HG03045 (cell line): ENCODE results near the gene OR2W1.

Experiments used
- ATAC-seq: cut with Tn5 transposase; IDR thresholded peaks from one replicate; pipeline ENCODE4 v1.9.1; 2021; ENCODE audit warnings: mild to moderate bottlenecking, moderate library complexity; ENCODE audit not compliant: unreplicated experiment

OR2W1 gene, protein sequence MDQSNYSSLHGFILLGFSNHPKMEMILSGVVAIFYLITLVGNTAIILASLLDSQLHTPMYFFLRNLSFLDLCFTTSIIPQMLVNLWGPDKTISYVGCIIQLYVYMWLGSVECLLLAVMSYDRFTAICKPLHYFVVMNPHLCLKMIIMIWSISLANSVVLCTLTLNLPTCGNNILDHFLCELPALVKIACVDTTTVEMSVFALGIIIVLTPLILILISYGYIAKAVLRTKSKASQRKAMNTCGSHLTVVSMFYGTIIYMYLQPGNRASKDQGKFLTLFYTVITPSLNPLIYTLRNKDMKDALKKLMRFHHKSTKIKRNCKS

DNA sequence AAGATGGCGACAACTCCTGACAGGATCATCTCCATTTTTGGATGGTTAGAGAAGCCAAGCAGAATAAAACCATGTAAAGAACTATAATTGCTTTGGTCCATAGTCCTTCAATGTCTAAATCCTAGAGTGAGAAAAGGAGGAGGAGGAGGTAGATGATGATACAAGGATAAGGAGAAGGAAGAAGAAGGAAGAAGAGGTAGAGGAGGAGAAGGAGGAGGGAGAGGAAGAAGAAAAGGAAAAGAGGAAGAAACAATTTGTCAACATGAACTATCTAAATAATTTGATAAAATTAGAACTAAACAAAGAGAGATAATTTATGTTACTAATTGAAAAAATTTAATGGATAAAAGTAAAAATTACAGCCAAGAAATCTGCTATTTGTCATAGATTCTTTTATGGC, at the start of gene OR2W1:
TSS of gene OR2W1 (minus strand) at position 101 of the 400 bp plus-strand sequence. CDS start at position 101, 0 bp downstream.
- ATAC-seq: no peak

DNA sequence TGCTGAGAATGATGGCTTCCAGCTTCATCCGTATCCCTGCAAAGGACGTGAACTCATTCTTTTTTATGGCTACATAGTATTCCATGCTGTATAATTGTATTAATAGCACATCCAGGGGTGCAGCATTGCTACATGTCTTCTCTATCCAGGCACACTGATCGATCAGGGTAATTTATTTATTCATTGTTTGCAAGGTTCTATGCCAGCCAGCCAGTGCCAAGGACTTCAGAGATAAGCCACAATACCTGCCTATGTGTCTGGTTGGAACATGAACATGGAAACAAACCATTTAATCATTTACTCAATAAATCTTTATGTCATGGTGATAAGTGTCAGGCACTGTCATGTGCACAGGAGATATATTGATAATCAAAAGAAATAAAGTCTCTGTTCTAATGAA, 48.0 kb upstream of the OR2W1 start:
- no peak for ATAC-seq

DNA sequence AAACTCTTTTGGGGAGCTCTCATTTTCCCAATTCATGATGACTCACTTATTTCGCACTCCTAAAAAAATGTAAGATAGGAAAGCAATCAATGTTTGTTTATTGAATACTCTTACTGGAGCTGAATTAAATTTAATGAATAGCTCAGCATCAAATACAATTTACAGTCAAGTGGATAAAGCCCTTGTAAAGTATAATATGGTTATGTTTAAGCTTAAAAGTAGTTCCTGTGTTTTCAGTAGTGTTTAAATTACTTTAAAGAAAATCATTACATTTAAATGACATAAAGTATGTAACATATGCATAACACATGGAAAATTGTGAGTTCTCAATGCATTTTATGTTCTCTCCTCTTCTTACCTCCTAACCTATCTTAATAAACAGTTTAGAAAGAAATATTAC, 42.2 kb upstream of the OR2W1 start, which contains the start of gene OR2B3:
TSS of gene OR2B3 (minus strand) at position 101 of the 400 bp plus-strand sequence. CDS start at position 36, 65 bp downstream.
- ATAC-seq: no peak

DNA sequence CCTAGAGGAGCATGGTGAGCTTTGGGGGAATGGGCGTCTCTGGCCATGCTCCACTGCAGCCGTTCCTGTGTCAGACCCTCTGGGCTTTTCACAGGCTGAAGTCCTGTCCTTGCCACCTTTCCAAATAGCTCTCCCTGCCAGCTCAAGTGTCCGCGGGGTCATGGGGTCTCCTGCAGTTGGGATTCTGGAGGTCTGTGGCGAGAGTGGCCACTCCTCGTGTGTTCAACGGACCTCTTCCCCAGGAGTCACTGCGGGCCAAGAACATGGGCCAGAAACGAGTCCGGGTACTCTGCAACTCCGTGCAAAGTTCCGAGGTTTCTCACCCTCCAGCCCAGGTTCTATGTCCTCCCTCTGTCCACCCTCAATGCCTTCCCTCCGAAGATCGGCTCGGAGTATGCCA, 37.5 kb upstream of the OR2W1 start:
- no peak for ATAC-seq

DNA sequence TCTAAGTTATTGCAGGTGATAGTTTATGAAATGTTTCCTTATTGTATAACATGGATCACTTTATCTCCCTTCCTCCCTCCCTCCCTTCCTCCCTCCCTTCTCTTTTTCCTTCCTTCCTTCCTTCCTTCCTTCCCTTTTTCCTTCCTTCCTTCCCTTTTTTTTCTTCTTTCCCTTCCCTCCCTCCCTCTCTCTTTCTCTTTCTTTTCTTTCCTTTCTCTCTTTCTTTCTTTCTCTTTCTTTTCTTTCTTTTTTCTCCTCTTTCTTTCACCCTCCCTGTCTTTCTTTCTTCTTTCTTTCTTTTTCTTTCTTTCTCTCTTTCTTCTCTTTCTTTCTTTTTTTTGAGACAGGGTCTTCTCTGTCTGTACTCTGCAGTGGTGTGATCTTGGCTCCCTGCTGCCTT, 36.3 kb upstream of the OR2W1 start:
- ATAC-seq: no peak

DNA sequence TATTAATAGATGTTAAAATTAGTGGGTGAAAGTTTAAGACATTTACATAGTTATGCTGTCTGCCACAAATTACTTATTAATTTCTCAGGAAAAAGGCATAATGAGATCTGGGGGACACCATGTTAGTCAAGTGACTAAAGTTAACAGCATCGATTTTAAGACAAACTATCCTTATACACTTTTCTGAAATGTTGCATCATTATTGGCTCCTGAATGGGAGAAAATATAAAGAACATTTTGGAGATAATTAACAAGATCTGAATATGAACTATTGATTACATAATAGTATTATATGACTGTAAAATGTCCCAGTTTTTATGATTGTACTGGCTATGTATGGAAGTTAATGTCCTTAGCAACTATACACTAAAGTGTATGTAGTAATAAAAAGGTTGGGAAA, 34.2 kb upstream of the OR2W1 start:
- ATAC-seq: no peak

DNA sequence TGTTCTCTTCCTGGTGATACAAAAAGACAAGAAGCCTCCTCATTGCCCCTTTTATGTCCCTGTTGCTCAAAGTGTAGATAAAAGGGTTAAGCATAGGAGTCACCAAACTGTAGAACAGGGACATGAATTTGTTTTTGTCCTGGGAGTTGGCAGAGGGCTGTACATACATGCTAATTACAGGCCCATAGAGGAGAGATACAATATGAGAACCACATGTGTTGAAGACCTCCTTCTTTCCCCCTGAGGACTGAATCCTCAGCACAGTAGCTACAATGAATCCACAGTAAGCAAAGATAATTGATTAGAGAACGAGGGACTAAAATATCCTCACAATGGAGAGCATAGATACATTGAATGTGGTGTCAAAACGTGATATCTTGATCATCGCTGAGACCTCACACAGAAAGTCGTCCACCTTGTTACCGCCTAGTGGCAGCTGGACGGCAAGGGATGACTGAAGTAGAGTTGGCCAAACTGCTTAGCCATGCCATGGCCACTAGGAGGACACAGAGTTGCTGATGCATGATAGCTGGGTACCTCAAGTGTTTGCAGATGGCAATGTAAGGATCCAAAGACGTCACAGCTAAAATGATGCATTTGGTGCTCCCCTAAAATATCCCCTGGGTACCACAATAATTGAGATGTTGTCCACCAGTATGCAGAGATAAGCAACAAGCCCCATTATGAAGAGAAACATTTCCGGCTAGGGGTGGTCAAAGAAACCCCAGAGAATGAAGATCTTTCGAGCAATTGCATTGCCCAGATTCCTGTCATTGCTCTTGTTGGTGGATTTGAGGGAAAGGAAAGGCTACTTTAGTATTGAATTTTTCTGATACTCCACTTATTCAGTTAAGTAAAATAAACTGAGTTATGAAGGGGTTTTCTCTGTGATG, 27.1 kb upstream of the OR2W1 start:
- ATAC-seq: no peak

DNA sequence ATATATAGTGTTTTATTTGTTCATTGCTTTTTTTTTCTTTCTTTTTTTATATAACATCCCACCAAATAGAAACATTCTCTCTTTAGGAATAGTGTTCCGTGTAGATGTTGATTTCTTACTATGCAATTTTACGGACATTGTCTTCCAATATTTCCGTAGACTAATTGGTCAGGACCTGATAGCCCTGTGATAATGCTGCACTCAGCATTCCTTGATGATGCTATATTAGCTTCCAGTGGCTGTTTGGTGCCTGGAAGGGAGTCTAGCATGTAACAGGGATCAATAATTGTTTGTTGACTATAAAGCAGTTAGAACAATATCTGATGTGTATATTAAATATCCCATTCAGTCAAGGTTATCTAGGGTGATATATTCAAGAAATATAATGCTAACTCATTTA, 6.7 kb upstream of the OR2W1 start:
- ATAC-seq: no peak

DNA sequence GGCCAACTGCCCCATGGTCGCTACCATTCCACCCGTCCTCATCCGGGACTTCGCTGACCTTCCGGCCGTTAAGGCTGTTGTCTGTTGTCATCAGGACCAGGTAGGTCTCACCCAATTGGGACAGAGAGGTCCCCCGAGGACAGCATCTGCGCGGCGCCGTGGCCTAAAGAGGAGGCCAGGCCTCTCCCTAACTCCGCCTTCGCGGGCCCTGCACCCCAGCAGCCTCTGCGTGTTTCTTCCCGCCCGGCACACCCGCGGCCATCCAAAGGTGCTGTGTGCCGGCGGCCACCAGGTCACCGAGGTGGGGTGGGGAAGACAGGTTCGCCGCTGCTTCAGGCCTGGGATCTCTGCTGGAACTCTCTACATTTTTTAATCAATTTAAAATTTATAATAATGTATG, 9.0 kb downstream of the OR2W1 start:
- ATAC-seq: no peak

DNA sequence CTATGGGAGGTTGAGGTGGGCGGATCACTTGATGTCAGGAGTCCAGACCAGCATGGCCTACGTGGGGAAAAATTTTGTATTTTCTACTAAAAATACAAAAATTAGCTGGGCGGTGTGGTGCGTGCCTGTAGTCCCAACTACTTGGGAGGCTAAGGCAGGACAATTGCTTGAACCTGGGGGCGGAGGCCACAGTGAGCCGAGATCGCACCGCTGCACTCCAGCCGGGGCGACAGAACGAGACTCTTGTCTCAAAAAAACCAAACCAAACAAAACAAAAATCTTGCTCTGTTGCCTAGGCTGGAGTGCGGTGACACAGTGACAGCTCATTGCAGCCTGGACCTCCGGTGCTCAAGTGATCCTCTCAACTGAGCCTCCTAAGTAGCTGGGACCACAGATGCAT, 16.2 kb downstream of the OR2W1 start:
- ATAC-seq: no peak

DNA sequence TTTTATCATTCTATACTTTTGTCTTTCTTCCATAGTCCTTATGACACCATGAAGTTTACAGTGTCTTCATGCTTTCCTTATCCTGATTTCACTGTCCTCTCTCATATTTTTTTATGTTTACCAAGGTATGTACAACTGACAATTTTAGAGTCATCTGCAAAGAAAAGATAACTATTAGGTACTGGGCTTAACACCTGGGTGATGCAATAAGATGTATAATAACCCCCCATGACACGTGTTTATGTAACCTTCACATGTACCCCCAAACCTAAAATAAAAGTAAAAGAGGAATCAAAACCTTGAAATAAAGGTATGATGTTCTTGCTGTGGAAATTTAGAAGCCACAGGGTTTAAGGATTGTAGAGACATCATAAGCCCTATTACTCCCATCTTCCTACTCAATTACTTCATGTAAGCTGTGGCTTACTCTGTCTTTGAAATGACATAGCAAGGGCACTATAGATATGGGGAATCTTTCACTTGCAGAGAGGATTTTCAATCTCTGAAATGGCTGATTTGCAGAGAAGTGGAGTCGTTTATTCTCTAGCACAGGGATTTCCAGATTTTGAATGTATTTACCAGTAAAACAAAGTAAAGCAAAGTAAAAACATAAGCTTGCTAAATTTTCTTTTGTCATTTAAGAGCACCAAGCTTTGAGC, 18.9 kb downstream of the OR2W1 start:
- ATAC-seq: no peak

DNA sequence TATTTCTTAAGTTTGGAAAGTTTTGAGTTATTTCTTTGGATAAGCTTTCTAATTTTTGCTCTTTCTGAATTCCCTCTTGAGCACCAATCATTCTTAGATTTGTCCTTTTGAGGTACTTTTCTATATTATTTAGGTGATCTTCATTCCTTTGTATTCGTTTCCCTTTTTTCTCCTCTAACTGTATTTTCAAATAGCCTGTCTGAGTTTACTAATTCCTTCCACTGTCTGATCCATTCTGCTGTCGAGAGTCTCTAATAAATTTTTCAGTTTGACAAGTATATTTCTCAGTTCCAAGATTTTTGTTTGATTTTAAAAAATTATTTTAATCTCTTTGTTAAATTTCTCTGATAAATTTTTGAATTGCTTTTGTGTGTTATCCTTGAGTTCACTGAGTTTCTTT, 23.5 kb downstream of the OR2W1 start:
- no peak for ATAC-seq

DNA sequence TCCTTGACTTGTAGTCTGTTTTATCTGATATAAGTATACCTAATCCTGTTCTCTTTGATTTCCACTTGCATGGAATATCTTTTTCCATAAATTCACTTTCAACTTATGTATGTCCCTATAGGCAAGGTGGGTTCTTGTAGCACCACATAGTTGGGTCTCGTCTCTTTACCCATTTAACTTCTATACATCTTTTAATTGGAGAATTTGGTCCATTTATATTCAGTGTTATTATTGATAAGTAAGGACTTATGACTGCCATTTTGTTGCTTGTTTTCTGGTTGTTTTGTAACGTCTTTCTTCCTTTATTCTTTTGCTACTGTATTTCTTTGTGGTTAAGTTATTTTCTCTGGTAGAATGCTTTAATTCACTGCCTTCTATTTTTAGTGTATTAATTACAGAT, 25.3 kb downstream of the OR2W1 start:
- ATAC-seq: no peak

DNA sequence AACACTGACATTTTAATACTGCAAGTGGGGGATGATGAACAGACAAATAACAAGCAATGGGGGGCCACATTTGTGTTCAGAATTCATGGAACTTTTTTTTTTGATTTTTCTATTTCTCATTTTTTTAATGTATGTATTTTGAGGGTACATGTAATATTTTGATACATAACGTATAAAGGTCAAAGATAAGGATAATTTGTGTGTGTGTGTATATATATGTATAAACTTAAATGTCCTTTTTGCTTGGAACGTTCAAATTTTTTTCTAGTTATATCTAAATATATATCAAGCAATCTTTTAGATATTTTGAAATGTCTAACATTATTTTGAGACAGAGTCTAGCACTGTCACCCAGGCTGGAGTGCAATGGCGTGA, 27.6 kb downstream of the OR2W1 start:
- ATAC-seq: no peak

DNA sequence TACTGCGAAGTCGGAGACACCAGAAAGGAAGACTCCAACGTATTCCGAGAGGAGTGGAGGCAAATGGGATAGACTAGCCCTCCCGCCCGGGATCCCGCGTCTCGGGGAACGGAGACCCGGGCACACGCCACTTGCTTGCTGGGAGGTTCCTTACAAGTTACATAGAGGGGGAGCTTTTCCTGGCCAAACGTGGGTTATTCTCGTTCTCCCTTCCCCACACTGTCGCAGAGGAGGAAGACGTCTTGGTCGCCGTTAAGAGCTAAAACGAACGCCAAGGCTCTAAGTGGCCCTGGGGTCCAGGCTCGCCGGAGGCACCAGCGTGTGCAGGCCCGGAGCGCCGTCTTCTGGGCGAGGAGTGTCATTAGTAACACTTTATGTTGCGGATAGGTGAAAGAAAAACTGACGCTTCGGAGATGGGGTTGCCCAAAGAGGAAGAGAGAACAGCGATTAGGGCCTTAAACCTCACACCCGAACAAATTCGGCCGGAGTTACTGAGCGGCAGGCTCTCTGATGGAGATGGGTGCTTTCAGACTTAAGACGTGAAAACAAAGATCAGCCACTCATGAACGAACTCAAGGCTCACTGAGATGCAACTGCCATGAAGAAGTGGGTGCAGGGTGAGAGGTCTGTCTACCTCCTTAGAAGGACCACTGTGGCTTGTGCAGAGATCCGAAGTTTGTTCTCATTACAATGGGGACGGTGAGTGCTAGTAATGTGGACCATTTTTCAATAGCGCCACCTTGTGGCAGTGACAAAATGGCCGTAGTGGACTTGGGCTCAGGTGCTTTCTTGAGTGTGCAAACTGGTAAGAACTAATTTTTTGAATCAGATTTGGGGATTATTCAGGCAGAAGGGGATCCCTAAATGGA, 28.2 kb downstream of the OR2W1 start:
- ATAC-seq: peak; percentile 80

DNA sequence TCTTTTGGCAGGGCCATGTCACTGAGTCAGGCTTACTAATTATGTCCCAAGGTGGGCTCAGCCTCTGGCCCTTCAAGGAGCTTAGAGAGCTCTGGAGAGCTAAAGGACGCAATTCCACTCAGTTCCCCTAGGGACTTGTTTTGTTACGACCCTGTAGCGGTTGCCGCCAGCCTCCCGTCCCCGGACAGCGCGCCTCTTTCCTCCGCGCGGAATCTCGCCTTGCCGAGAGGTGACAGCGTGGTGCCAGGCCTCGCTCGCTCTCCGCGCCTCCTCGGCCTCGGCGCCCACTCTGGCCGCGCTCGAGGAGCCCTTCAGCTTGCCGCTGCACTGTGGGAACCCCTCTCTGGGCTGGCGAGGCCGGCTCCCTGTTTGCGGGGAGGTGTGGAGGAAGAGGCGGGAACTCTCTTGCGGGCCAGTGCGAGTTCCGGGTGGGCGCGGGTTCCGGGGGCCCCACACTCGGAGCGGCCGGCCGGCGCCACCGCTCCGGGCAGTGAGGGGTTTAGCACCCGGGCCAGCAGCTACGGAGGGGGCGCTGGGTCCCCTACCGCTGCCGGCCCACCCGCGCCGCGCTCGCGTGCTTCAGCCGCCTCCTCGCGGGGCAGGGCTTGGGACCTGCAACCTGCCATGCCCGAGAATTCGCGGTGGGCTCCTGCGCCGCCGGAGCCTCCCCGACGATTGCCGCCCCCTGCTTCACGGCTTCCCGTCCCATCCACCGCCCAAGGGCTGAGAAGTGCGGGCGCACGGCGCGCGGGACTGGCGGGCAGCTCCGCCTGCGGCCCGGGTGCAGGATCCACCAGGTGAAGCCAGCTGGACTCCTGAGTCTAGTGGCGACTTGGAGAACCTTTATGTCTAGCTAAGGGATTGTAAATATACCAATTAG, 30.0 kb downstream of the OR2W1 start:
- ATAC-seq: no peak

DNA sequence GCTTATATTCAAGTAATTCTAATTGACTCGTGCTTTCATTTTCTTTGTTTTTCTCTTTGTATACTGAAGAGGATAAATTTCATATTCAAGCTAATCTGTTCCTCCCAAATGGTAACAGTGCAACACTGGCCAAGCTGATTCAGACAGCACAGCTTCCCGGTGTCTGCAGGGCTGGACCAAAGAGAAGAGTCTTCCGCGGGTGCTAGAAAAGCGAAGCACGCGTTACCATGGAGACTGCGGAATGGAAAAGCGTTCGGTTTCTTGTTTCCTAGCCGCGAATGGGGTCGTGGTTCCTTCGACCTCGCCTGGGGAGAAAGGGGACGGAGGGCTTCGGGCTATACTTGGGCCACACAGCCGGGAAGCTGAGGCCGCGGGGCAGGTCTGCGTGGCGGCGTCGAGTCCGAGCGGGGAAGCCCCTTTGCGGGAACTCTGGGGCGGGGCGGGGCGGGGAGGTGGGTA, 33.7 kb downstream of the OR2W1 start:
- ATAC-seq: no peak

DNA sequence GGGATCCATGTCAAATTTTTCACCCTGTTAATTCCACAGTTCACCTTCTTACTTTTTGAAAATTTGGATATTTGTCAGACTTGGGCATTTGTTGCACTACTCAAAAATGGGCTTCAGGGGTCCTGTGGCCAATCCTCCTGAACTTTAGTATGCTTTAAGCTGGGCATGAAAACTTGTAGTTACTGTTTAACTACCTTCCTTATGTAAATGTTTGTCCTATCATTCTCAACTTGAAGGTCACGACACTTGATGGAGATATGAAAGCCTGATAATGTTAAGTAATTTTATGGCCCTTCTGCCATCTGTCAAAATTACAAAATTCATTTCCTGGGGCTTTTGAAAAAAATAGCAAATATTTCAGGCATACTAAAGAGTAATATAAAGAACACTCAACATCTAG, 35.6 kb downstream of the OR2W1 start:
- no peak for ATAC-seq

DNA sequence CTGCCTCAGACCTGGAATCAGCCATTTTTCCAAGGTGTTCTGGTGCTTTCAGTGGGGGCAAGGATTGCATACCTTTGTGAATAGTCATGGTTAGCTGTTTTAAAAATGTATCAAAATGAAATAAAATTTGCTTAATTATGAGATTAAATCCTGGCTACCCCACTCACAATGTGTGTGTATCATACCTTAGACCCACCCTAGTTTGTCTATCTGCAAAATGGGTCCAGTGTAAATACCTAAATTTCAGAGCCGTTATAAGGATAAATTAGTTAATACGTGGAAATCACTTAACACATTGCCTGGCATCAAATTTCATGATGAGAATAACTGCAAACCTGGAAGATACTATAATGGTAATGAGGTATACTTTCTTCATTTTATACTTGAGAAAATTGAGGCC, 36.9 kb downstream of the OR2W1 start:
- ATAC-seq: no peak
